Motor neuron (in vitro differentiated cells): ENCODE measurements around the gene FKBP5. TPM values are rescaled to one million over a fixed set of nuclear protein-coding genes. Genes with fewer than 3 reads are reported as not detected.

Experiments
- ATAC-seq, 8 experiments: fragments of 200-7000 bp; cut with Tn5 transposase; replicated peaks in 6 of 8; 2 replicates each; pipeline ENCODE4 v1.8.0; 2021; ENCODE audit warnings: mild to moderate bottlenecking in 8 of 8, moderate library complexity in 8 of 8
- H3K27ac ChIP-seq, 2 donors: fragments of 250-450 bp; sonication (Bioruptor Pico); 2 replicates each; pipeline ENCODE4 v1.9.0; 2021; ENCODE audit warnings: antibody characterized with exemption in 2 of 2, mild to moderate bottlenecking in 2 of 2, moderate library complexity in 1 of 2
- H3K4me1 ChIP-seq, 2 donors: fragments of 250-450 bp; sonication (Bioruptor Pico); replicated peaks in 1 of 2; 2 replicates each; pipeline ENCODE4 v1.6.1; 2021; ENCODE audit warnings: antibody characterized with exemption in 2 of 2, mild to moderate bottlenecking in 2 of 2, moderate library complexity in 1 of 2
- H3K4me3 ChIP-seq, 5 donors: fragments of 250-450 bp; sonication (Bioruptor Pico); 2 replicates each; pipeline ENCODE4 v1.9.0; 2021; ENCODE audit warnings: antibody characterized with exemption in 5 of 5, mild to moderate bottlenecking in 5 of 5, moderate library complexity in 4 of 5
- WGBS, 10 experiments: fragments of 450-650 bp; shearing (Covaris generic); methylation state at CpG; one replicate each; pipeline ENCODE4 v1.0.0; 2022; 5-methylcytosine and 5-hydroxymethylcytosine counted together
- in situ Hi-C, 9 experiments: fragments of 400-800 bp; cut with MboI; loops; one replicate each; pipeline ENCODE4 v1.15.0; 2021; ENCODE audit warnings: low sequenced_read_pairs in 9 of 9, low pct_unique_long_range_greater_than_20kb in 2 of 9; ENCODE audit not compliant: unreplicated experiment in 9 of 9
- total RNA-seq, 8 experiments: library from RNA; unstranded; fragments of 300-600 nt; gene quantifications; 2 replicates each; pipeline versions ENCODE4 v1.2.3 to v1.2.4, GENCODE V29; 2022

The FKBP5 gene
- total RNA-seq, 8 experiments from 2014 or later = 5.6 to 23.5 (median 10.9) TPM

- Histone ChIP-seq H3K27ac (no peak overlapping the region), H3K4me1 (no peaks in the 10 kb centered on the region), H3K4me3 (no peak overlapping the region)
- ATAC-seq = no peak
- in situ Hi-C loops = no loop called here
- WGBS, 10 experiments = 53 to 98% (median 87%) methylated on average over 2 to 4 of the region's 4 CpGs
Observed at GRCh38 chr6:35635601-35636597, 52.8 kb downstream of the FKBP5 start.

- in situ Hi-C loops = no loop called here
- Histone ChIP-seq H3K4me3 (no peak overlapping the region), H3K4me1 (no peaks in the 10 kb centered on the region), H3K27ac (no peak overlapping the region)
- 0 to 100% (median 71%) methylated on average over 1 to 2 of the region's 2 CpGs; no CpG with 5 or more reads in 2 of the 10 experiments for WGBS, 10 experiments
- ATAC-seq = peak in 2 of 8 experiments; percentile 27 to 66
Observed at GRCh38 chr6:35634316-35634715, 54.4 kb downstream of the FKBP5 start.

- H3K27ac ChIP-seq = no peak overlapping the region
- ATAC-seq = no peak
- no peak overlapping the region for H3K4me3 ChIP-seq
- in situ Hi-C loops = no loop called here
- no peaks in the 10 kb centered on the region for H3K4me1 ChIP-seq
- whole genome bisulfite sequencing, 10 experiments = 86 to 100% (median 97%) methylated on average over 1 to 4 of the region's 4 CpGs; no CpG with 5 or more reads in 2 of the 10 experiments
Observed at GRCh38 chr6:35633579-35634089, 55.1 kb downstream of the FKBP5 start.

- Histone ChIP-seq H3K27ac (no peak overlapping the region), H3K4me3 (no peak overlapping the region), H3K4me1 (no peaks in the 10 kb centered on the region)
- ATAC-seq = no peak
- in situ Hi-C loops = no loop called here
- 80 to 100% (median 97%) methylated on average over 1 to 7 of the region's 7 CpGs; no CpG with 5 or more reads in 1 of the 10 experiments for WGBS, 10 experiments
Observed at GRCh38 chr6:35629876-35630378, 58.8 kb downstream of the FKBP5 start.

DNA sequence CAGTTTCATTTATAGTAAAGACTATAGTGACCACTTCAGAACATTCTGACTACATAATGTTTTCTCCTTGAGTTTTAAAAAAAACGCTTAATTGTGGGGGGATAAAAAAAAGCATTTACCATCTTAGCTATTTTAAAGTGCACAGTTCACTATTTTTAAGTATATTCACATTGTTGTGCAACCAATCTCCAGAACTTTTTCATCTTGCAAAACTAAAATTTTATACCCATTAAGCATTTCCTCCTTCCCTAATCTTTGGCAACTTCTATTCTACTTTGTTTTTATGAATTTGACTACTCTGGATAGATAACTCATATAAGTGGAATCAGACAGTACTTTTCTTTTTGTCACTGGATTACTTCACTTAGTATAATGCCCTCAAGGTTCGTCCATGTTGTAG lies 62.3 kb downstream of the FKBP5 start:
- WGBS, 10 experiments = 63 to 100% (median 90%) methylated on average over 2 of the region's 2 CpGs
- ATAC-seq = no peak
- Histone ChIP-seq H3K4me1 (no peaks in the 10 kb centered on the region), H3K4me3 (no peak overlapping the region), H3K27ac (no peak overlapping the region)
- in situ Hi-C loops = no loop called here

- ATAC-seq = no peak
- in situ Hi-C loops = no loop called here
- H3K4me1 ChIP-seq = no peaks in the 10 kb centered on the region
- WGBS, 10 experiments = 50 to 100% (median 100%) methylated on average over 1 to 8 of the region's 9 CpGs
- H3K27ac ChIP-seq = no peak overlapping the region
- H3K4me3 ChIP-seq = no peak overlapping the region
Observed at GRCh38 chr6:35624341-35625070, 64.2 kb downstream of the FKBP5 start.

DNA sequence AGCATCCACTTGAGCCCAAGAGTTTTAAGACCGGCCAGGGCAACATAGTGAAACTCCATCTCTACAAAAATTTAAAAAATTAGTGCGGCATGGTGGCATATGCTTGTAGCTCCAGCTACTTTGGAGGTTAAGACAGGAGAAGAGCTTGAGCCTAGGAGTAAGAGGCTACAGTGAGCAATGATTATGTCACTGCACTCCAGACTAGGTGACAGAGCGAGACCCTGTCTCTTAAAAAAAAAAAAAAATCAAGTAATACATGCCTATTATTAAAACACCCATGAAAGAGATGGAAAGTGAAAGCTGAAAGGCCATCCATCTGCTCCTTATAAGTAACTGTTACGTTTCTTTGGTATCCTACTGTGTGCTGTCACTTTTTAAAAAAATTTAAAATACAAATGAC lies 66.4 kb downstream of the FKBP5 start:
- no peak for ATAC-seq
- no peak overlapping the region for H3K27ac ChIP-seq
- no peaks in the 10 kb centered on the region for H3K4me1 ChIP-seq
- 75 to 100% (median 100%) methylated on average over 1 to 4 of the region's 4 CpGs; no CpG with 5 or more reads in 1 of the 10 experiments for WGBS, 10 experiments
- H3K4me3 ChIP-seq = no peak overlapping the region
- in situ Hi-C loops = no loop called here

GRCh38 chr6:35620706-35621105 lies 68.0 kb downstream of the FKBP5 start:
- H3K4me1 ChIP-seq = no peaks in the 10 kb centered on the region
- ATAC-seq = no peak
- in situ Hi-C loops = no loop called here
- H3K27ac ChIP-seq = no peak overlapping the region
- H3K4me3 ChIP-seq = no peak overlapping the region
- WGBS, 10 experiments = 40 to 100% (median 100%) methylated on average over 1 of the region's 1 CpG; no CpG with 5 or more reads in 1 of the 10 experiments

GRCh38 chr6:35613762-35614161 lies 75.0 kb downstream of the FKBP5 start:
- ATAC-seq = no peak
- H3K4me1 ChIP-seq = no peaks in the 10 kb centered on the region
- WGBS, 10 experiments = 92 to 100% (median 100%) methylated on average over 1 of the region's 1 CpG; no CpG with 5 or more reads in 2 of the 10 experiments
- H3K27ac ChIP-seq = no peak overlapping the region
- in situ Hi-C loops = no loop called here
- H3K4me3 ChIP-seq = no peak overlapping the region

DNA sequence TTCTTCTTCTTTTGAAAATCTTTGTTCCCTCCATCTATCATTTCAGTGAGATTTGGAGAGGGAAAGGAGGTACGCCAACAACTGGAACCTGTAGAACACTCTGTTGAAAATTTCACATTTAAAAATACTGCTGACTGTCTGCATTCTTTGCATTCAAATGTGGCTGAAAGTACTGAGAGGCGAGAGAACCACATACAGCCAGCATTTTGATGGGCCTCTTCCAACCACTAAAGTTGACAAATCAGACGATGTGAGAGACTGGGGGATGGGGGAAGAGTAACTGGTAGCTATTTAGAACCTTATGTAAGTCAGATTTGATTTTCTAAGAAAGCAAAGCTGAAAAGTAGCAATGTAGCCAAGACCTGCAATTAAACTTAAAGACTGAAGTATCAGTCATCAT lies 77.5 kb downstream of the FKBP5 start:
- 43 to 100% (median 67%) methylated on average over 1 to 3 of the region's 3 CpGs; no CpG with 5 or more reads in 1 of the 10 experiments for WGBS, 10 experiments
- in situ Hi-C loops = no loop called here
- ATAC-seq = no peak
- Histone ChIP-seq H3K4me1 (no peaks in the 10 kb centered on the region), H3K4me3 (no peak overlapping the region), H3K27ac (no peak overlapping the region)

DNA sequence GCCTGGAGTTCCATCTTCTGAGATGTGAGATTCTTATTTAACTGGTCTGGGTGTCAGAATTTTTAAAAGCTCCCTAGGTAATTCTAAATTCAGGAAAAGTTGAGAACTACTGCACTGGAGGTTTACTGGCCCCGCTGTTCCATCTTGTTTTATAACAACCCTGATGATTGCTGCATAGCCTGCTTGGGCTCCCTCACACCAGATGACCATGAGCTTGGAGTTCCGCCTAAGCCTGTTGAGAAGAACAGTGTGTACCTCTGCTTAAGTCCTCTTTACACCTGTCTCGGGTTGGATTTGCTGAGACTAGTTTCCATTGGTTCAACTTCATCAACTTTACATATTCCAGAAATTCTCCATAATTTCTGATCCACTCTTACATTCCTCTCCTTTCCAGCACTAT lies 77.9 kb downstream of the FKBP5 start:
- WGBS, 10 experiments = 79 to 100% (median 92%) methylated on average over 1 to 3 of the region's 3 CpGs; no CpG with 5 or more reads in 1 of the 10 experiments
- H3K4me1 ChIP-seq = no peaks in the 10 kb centered on the region
- H3K4me3 ChIP-seq = no peak overlapping the region
- in situ Hi-C loops = no loop called here
- H3K27ac ChIP-seq = no peak overlapping the region
- ATAC-seq = no peak

DNA sequence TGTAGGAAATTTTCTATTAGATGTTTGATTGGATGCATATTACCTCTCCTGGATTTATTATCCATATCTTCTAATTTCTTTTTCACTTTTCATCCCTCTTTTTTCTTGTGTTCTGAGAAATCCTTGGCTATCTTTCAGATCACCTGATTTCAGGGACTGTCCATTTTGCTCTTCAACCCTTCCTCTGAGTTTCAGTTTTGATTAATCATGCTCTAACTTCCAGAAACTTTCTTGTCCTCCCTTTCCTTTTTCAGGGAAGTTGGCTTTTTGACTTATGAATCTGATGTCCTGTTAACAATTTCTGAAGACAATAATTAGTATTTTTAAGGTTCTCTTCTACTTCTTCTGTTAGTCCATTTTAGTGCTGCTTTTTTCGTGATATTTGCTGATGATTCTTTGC lies 79.1 kb downstream of the FKBP5 start:
- H3K4me3 ChIP-seq = no peak overlapping the region
- H3K27ac ChIP-seq = no peak overlapping the region
- in situ Hi-C loops = no loop called here
- no peaks in the 10 kb centered on the region for H3K4me1 ChIP-seq
- ATAC-seq = no peak
- 83 to 100% (median 100%) methylated on average over 1 of the region's 1 CpG for WGBS, 10 experiments
